SH-SY5Y (cell line): ENCODE data around the gene FEV.

Experiments
- GATA2 ChIP-seq: IDR thresholded peaks from 2 replicates; pipeline ENCODE4 v1.6.1; 2011; ENCODE audit warnings: mild to moderate bottlenecking, low read depth, low read length
- GATA3 ChIP-seq: IDR thresholded peaks from 2 replicates; pipeline ENCODE4 v1.6.1; 2011; ENCODE audit warnings: low read depth, mild to moderate bottlenecking, low read length, moderate library complexity

DNA sequence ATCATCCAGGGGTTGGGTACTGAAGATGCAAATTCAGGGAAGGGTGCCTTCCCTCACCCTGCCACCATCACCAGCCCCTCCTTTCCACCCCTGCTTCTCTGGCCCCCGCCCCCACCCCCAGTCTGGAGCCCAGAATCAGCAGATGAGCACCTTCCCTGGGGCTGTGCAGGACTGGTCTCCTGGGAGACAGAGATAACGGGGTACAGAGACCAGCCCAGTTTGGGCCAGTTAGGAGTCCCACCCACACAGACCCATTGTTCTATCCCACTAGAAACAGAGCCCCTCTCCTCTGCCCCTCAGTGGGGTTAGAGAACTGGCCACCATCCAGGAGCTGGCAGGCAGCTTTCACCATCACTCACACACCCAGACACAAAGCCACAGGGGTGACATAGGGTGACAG lies 12.7 kb upstream of the FEV start:
- TF ChIP-seq GATA2 = peak; percentile 90
- no peak for TF ChIP-seq GATA3
